Measurements from ENCODE around the gene RASGRP1. TPM values are rescaled to one million over a fixed set of nuclear protein-coding genes. Genes with fewer than 3 reads are reported as not detected.
A peak's percentile ranks its signal among the peaks of the same experiment; 100 is the strongest.

RASGRP1 gene
- total and polyA plus RNA-seq, 3 donors from 2014 or later: 4.4 to 9.2 (median 7.4) TPM

DNA sequence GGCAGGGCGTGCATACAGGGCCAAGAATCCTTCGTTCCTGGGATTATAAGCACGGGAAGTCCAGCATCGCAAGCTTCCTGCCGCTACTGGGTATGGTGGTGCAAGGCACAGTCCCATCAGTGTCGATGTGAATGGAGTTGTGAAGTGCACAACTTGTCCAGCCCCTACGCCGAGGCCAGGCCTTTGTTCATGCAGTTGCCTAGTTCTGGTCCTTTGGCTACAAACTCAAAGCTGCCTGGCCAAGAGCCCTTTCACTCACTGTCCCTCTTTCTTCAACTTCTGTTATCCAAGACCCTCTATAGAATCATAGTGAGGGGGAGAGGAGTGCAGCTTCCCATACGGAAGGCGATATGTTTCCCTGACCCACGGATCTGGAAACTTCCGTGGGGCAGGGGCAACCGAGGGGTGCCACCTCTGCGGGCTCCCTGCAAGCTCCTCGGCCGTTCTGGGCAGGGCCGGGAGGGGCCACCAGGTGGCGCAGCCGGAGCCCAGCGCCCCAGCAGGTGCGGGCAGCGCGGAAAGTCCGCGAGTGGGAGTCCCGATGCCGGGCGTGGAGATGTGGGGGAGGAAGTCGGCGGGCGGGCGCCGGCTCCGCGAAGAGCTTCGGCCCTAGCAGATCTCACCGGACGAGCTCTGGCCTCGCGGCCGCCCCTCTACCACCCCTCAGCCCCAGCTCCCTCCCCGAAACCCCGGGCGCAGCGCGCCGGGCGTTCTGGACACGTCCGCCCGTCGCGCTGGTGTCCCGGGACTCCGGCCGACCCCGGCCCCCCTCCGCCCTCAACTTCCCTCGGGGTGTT, 693 bp downstream of the RASGRP1 start:
- Histone ChIP-seq H3K4me3 (peak overlapping the region; percentile 53 to 68), H3K27ac (no peak overlapping the region), H3K4me1 (no peaks in the 10 kb centered on the region), H3K9me3 (no peaks in the 10 kb centered on the region), H3K36me3 (ENCODE audit: low read depth, missing control alignments) (no peaks in the 10 kb centered on the region), H3K27me3 (no peaks in the 10 kb centered on the region)
- intact Hi-C loops (cut with DNase I; ENCODE audit: low total_unique reads): no loop called here
- TF ChIP-seq POLR2A (IDR thresholded peaks at IDR 0.05): no peak
- TF ChIP-seq, protein P1, sequence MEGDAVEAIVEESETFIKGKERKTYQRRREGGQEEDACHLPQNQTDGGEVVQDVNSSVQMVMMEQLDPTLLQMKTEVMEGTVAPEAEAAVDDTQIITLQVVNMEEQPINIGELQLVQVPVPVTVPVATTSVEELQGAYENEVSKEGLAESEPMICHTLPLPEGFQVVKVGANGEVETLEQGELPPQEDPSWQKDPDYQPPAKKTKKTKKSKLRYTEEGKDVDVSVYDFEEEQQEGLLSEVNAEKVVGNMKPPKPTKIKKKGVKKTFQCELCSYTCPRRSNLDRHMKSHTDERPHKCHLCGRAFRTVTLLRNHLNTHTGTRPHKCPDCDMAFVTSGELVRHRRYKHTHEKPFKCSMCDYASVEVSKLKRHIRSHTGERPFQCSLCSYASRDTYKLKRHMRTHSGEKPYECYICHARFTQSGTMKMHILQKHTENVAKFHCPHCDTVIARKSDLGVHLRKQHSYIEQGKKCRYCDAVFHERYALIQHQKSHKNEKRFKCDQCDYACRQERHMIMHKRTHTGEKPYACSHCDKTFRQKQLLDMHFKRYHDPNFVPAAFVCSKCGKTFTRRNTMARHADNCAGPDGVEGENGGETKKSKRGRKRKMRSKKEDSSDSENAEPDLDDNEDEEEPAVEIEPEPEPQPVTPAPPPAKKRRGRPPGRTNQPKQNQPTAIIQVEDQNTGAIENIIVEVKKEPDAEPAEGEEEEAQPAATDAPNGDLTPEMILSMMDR (IDR thresholded peaks at IDR 0.05): peak; percentile 64 to 83 (median 64)
- WGBS, 2 donors: 6 to 9% methylated on average over 32 to 58 of the region's 59 CpGs
- DNase-seq: peak; percentile 85

DNA sequence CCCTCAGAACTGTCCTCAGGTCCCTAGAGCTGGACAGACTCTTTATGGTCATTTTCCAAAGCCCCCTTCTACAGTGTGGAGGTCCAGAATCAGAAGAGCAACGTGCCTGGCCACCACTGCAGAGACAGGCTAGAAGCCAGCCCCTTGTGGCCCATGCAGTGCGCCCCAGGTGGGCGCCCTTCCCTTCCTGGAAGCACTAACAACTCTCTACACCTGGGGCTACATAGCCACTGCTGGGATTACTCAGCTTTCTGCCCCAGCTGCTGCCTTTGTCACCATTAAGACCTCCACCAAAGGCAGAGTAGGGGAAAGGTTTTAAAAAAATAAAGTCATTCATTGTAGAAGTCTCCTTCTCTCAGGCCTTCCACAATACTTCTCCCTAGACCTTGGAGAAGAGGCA, 2.3 kb downstream of the RASGRP1 start:
- H3K36me3 ChIP-seq (ENCODE audit: low read depth, missing control alignments): no peaks in the 10 kb centered on the region
- no peak overlapping the region for H3K27ac ChIP-seq
- no peaks in the 10 kb centered on the region for H3K9me3 ChIP-seq
- TF ChIP-seq, protein P1 (IDR thresholded peaks at IDR 0.05): no peak
- TF ChIP-seq POLR2A (IDR thresholded peaks at IDR 0.05): no peak
- no peaks in the 10 kb centered on the region for H3K4me1 ChIP-seq
- intact Hi-C loops (cut with DNase I; ENCODE audit: low total_unique reads): no loop called here
- DNase-seq: no peak
- no peak overlapping the region for H3K4me3 ChIP-seq
- no peaks in the 10 kb centered on the region for H3K27me3 ChIP-seq
- 75 to 80% methylated on average over 3 of the region's 3 CpGs for WGBS, 2 donors

DNA sequence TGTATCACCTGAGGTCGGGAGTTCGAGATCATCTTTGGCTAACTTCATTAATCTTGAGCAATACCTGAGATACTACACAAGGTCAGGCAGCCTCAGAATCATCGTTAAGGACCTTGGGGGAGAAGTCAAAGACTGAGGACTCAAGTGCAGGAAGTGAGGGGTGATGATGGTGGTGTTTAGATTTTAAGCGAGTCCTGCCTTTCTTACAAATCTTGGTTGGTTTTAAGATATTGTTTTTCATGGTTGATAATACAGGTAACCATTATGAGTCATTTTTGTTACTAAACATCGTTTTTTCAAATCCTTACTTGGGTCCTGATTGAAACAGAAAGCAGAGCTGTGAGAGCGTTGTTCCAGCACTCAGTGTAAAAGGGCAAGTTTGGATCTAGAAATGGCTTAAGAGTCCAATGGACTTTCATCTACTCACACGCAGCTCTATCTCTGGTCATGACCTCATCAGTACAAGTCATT, 4.1 kb downstream of the RASGRP1 start:
- Histone ChIP-seq H3K9me3 (no peaks in the 10 kb centered on the region), H3K27ac (no peak overlapping the region)

DNA sequence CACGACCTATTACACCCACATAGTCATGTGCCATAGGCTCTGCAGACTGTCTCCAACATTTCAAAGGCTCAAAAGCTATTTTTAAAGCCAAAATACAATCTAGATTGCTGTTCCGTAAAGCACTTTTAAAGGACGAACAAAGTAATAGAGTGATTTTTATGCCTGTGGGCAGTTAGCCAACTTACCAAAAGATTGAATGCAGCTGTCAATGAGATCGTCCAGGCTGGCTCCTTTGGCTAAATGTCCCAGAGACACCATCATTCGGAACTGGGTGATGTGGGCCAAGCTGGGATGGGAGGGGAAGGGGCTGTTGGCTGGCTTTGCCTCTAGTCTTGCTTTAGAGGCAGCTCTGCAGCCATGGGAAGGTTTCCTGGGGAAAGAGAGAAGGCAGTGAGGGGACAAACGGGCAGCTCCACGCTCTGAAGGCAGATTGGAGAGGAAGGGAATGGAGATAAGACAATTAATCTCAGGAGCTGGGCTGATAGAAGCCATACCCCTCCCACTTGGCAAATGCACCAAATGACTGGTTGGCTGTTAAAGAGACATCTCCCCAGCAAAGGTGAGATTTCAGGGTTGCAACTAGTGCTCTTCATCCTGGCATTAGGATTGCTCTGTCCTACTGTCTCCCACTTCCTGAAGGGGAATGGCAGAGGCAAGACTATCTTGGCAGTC, 4.8 kb downstream of the RASGRP1 start:
- Histone ChIP-seq H3K4me1 (no peaks in the 10 kb centered on the region), H3K36me3 (ENCODE audit: low read depth, missing control alignments) (no peaks in the 10 kb centered on the region), H3K4me3 (no peak overlapping the region), H3K9me3 (no peaks in the 10 kb centered on the region), H3K27ac (no peak overlapping the region), H3K27me3 (no peaks in the 10 kb centered on the region)
- TF ChIP-seq POLR2A (IDR thresholded peaks at IDR 0.05): no peak
- TF ChIP-seq, protein P1 (IDR thresholded peaks at IDR 0.05): no peak
- WGBS, 2 donors: 32 to 41% methylated on average over 7 of the region's 7 CpGs
- intact Hi-C loops (cut with DNase I; ENCODE audit: low total_unique reads): loop anchor here (10.0 kb wide), 1 partner anchor 125 kb away; no protein-coding TSS in a partner anchor
- DNase-seq: no peak

More for the DNA sequence above, 4.1 kb downstream of the RASGRP1 start:
- intact Hi-C loops (cut with DNase I; ENCODE audit: low total_unique reads): no loop called here
- TF ChIP-seq, protein P1 (IDR thresholded peaks at IDR 0.05): no peak
- TF ChIP-seq POLR2A (IDR thresholded peaks at IDR 0.05): no peak
- Histone ChIP-seq H3K4me3 (no peak overlapping the region), H3K27me3 (no peaks in the 10 kb centered on the region), H3K4me1 (no peaks in the 10 kb centered on the region), H3K36me3 (ENCODE audit: low read depth, missing control alignments) (no peaks in the 10 kb centered on the region)
- 74 to 87% methylated on average over 7 of the region's 7 CpGs for WGBS, 2 donors
- DNase-seq: no peak

All from testis (tissue), 3 donors.